HT-29 (cell line): ENCODE results near the gene BHLHA9. TPM values are rescaled to one million over a fixed set of nuclear protein-coding genes. Genes with fewer than 3 reads are reported as not detected.
"Not testable (repeated sequence)": the region's sequence is repeated elsewhere in the genome, so short reads cannot be mapped to it uniquely, and the experiment has no call there.

ENCODE experiments used
- DNase-seq: peaks from one replicate; pipeline ENCODE4 v3.0.0-alpha.2; 2015; ENCODE audit warnings: low spot score
- total RNA-seq: library from RNA; depleted of rRNA; stranded (reverse); fragments of >200 nt; shearing (Covaris generic); gene quantifications from 2 replicates; pipeline ENCODE4 v1.2.3, GENCODE V29; 2014; rRNA removed

The BHLHA9 gene
- total RNA-seq, 1 experiment from 2014 or later = not detected

- no peak for DNase-seq
Observed at GRCh38 chr17:1300371-1300905, 30.2 kb downstream of the BHLHA9 start.

GRCh38 chr17:1301546-1301945 lies 31.3 kb downstream of the BHLHA9 start:
- no peak for DNase-seq

GRCh38 chr17:1302761-1303160 lies 32.5 kb downstream of the BHLHA9 start:
- no peak for DNase-seq

- no peak for DNase-seq
Observed at GRCh38 chr17:1304522-1304921, 34.3 kb downstream of the BHLHA9 start.

GRCh38 chr17:1304962-1305563 lies 34.8 kb downstream of the BHLHA9 start:
- no peak for DNase-seq

GRCh38 chr17:1307829-1308228 lies 37.6 kb downstream of the BHLHA9 start:
- not testable (repeated sequence) for DNase-seq

GRCh38 chr17:1312261-1312870 lies 42.1 kb downstream of the BHLHA9 start:
- DNase-seq = no peak

GRCh38 chr17:1313270-1314005 lies 43.2 kb downstream of the BHLHA9 start:
- DNase-seq = no peak

- DNase-seq = no peak
Observed at GRCh38 chr17:1315409-1315808, 45.2 kb downstream of the BHLHA9 start.

GRCh38 chr17:1315891-1316403 lies 45.7 kb downstream of the BHLHA9 start:
- DNase-seq = no peak

Other genes with a start within 250 kb of the BHLHA9 start
- gene ABR, start 90.5 kb upstream of the BHLHA9 start, total RNA-seq = 54.9 and 85.2 TPM in 2 replicates
- not detected in 2 replicates for gene TRARG1, start 9.2 kb downstream of the BHLHA9 start, total RNA-seq
- gene YWHAE, start 129.8 kb downstream of the BHLHA9 start, total RNA-seq = 166 and 190 TPM in 2 replicates
- 28.8 and 28.9 TPM in 2 replicates for gene CRK, start 185.8 kb downstream of the BHLHA9 start, total RNA-seq
- 188 and 200 TPM in 2 replicates for gene MYO1C, start 222.2 kb downstream of the BHLHA9 start, total RNA-seq
- 51.5 and 75.5 TPM in 2 replicates for gene INPP5K, start 246.2 kb downstream of the BHLHA9 start, total RNA-seq